GM18508 (cell line): ENCODE data around the gene KCNK1.

Source experiments
- ATAC-seq: cut with Tn5 transposase; IDR thresholded peaks from one replicate; pipeline ENCODE4 v1.9.1; 2021; ENCODE audit warnings: moderate number of reproducible peaks; ENCODE audit not compliant: insufficient read depth, unreplicated experiment

Gene KCNK1

GRCh38 chr1:233635765-233636502 lies 22.0 kb downstream of the KCNK1 start:
- ATAC-seq: no peak

DNA sequence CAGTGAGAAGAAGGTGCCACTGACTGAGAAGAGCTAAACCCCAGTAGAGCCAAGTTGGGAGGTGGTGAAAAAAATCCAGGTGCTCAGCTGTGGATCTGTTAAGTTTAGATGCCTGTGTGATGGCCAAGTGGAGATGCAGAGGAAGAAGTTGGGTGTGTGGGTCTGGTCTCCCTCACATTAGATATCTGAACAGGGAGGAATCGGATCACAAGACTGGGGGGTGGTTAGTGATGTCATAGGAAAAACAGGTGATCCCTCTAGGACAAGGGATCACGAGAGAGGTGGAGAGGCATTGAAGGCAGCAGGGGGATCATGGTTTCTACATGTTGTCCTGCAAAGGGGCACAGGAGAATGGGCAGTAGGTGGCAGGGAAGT lies 22.6 kb downstream of the KCNK1 start:
- no peak for ATAC-seq

GRCh38 chr1:233638513-233638912 lies 24.6 kb downstream of the KCNK1 start:
- no peak for ATAC-seq

DNA sequence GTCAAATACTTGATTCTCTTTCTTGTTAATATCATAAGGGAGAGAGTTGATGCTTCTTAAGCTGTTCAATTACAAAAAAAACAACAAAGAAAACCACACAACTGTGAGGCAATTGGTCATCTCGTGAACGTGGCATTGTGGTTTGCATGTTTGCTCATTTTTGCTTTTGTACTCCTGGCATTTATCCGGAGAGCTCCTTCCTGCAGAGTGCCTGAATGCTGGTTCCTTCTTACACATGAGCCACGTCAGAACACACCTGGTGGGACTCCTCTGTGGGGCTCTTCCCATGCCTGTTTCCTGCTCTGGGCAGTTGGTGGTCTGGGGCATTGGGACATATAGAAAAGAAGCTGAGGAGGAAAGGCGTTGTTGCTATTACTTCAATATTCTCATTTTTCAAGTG lies 25.7 kb downstream of the KCNK1 start:
- ATAC-seq: no peak

DNA sequence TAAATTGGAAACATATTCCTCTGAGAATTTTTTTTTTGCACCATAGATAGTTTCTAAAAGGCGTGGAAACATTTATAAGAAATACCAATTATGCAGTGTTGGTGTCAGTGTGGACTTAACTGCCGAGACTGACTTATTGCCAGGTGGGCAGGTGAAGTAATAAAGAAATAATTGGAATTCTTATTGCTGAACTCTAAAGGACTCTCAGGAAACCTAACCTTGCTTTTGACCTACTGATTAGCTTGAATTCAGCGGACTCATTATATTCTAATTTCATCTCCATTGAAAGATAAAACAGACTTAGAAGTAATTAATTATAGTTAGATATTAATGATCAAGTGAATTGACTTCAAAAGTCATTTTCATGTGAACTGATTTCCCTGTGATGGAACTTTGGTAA lies 26.3 kb downstream of the KCNK1 start:
- no peak for ATAC-seq

- ATAC-seq: no peak
These were observed 27.1 kb downstream of the KCNK1 start for GRCh38 chr1:233641029-233641428.

GRCh38 chr1:233647073-233647472 lies 33.2 kb downstream of the KCNK1 start:
- no peak for ATAC-seq

GRCh38 chr1:233647636-233648035 lies 33.7 kb downstream of the KCNK1 start:
- ATAC-seq: no peak

DNA sequence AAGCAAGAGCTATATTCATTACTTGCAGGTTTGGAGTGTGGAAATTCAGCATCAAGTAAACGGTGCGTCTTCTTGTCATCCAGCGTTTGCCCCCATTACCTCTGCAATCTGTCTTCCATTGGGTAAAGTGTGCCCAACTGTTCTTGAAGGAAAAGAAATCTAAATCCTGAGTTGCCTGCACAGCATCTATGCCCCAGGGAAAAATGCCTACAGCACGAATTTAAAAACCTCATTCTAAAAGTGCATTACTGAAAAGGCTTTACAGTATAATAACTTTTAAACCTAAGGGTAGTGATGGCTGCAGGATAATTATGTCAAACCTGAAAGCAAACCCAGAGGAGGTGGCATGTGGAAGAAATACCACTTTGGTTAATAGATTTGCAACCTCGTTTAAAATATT lies 37.2 kb downstream of the KCNK1 start:
- no peak for ATAC-seq

GRCh38 chr1:233651563-233652233 lies 37.8 kb downstream of the KCNK1 start:
- no peak for ATAC-seq

- no peak for ATAC-seq
These were observed 38.6 kb downstream of the KCNK1 start for GRCh38 chr1:233652526-233652925.

GRCh38 chr1:233654658-233655280 lies 40.9 kb downstream of the KCNK1 start:
- ATAC-seq: no peak

- ATAC-seq: no peak
These were observed 41.4 kb downstream of the KCNK1 start for GRCh38 chr1:233655301-233655740.

DNA sequence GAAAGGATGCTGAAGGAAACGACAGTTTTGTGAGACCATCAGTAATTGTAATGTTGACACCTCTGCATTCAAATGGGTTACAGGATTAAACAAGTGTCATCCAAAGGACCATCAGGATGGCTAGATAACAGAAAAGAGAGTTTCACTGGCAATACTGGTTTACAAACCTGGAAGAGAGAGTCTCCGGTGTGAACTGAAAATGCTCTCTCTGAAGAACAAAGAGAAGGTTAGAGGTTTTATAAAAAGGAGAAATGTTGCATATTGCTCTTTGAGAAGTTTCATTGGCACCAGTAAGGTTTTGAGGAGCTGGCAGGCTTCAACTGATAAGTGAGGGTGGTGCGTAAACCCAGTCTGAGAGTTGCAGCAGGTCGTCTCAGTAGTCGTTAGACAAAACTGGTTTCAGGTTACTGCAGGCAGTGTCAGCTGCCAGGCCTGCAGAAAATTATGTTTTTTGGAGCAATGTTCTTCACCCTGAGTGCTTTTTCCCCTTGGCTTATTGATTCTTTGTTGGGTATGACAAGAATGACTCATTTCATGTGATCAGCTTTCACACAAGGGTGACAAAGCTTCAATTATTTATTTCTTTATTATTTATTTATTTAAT lies 42.2 kb downstream of the KCNK1 start:
- no peak for ATAC-seq

GRCh38 chr1:233656687-233657086 lies 42.8 kb downstream of the KCNK1 start:
- ATAC-seq: no peak

DNA sequence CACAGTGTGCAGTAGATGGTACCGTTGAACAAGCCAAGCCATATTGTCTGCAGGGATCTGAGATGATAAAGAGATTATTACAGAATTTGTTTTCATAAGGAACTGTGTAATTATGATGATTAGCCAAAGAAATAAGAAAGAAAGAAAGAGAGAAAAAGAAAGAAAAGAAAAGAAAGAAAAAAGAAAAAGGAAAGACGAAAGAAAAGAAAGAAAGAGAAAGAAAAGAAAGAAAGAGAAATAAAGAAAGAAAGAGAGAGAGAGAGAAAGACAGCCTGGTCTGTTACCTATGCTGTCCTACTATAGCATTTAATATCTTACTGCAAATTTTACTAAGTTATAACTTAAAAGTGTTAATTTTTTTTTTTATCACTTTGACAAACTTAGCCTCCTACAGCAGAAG lies 43.6 kb downstream of the KCNK1 start:
- no peak for ATAC-seq

- no peak for ATAC-seq
These were observed 45.6 kb downstream of the KCNK1 start for GRCh38 chr1:233659495-233659894.

- ATAC-seq: no peak
These were observed 47.7 kb downstream of the KCNK1 start for GRCh38 chr1:233661376-233662159.

DNA sequence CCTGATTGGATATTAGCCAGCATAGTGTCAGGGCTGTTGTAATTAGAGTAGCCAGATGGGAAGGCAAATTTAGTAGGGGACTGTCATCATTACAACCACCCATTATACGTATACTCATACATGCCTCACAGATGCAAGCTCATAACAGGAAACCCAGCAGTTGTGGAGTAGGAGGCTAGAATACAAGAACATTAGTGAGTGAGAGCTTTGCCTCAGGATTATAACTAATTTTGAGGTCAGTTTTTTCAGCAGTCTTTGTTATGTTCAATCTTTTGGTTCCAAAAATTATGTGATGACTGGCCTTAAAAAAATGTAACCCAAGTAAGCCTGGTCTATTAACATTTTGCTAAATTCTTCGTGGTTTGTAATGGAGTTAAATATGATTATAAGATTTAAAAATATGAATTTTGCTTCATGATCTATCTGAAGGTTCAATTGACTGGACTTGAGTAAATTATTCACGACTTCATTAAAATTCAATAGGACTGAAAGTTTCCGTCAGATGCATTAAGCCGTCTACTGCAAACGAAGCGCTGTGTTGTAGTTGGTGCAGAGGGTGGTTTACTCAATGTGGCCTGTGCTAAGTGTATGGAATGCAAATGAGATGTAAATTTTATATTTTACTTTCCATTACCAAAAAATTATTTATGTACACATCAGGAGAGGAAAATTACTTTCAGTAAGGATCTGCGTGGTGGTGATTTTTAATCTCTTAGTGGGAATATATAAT lies 48.8 kb downstream of the KCNK1 start:
- no peak for ATAC-seq

DNA sequence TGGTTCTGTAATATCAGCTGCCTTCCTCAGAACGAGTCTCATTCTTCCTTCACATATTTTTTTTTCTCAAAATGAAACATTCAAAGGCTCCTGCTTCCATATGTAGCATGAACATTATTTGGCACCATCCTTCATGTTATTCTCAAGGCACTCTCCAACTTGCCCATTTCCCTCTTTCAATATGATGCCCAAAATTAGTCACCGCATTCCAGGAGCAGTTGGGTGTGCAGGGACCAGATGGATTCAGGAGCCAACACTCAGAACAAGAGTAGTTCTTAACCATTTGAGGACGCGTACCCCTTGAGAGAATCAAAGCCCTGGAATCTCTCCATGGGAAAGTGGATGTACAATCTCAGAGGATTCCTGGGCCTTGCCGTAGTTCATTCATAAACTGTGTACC lies 50.3 kb downstream of the KCNK1 start:
- ATAC-seq: no peak
